ENCODE measurements around the gene ARAP1. TPM values are rescaled to one million over a fixed set of nuclear protein-coding genes. Genes with fewer than 3 reads are reported as not detected.

ARAP1 gene
- total RNA-seq, 2 experiments from 2014 or later: 129 to 134 TPM

GRCh38 chr11:72690166-72690565 is 62.0 kb downstream of the ARAP1 start:
- Mint-ChIP-seq H3K9me3 (no peaks in the 10 kb centered on the region), H3K27me3 (no peaks in the 10 kb centered on the region), H3K4me1 (peaks cover 37% of the 10 kb centered on the region), H3K4me3 (no peak overlapping the region), H3K27ac (no peak overlapping the region), H3K36me3 (peaks cover 27% of the 10 kb centered on the region)
- POLR2A ChIA-PET: no interaction called here
- ATAC-seq (ENCODE audit: low read depth): no peak
- DNase-seq: no peak

- ATAC-seq (ENCODE audit: low read depth) (no peak), DNase-seq (no peak)
- Mint-ChIP-seq H3K27ac (no peak overlapping the region), H3K4me3 (no peak overlapping the region), H3K36me3 (peaks cover 18% of the 10 kb centered on the region), H3K27me3 (no peaks in the 10 kb centered on the region), H3K9me3 (no peaks in the 10 kb centered on the region), H3K4me1 (peaks cover 39% of the 10 kb centered on the region)
- POLR2A ChIA-PET: no interaction called here
Observed at GRCh38 chr11:72688929-72689328, 63.3 kb downstream of the ARAP1 start.

GRCh38 chr11:72688486-72688885 is 63.7 kb downstream of the ARAP1 start:
- no peak overlapping the region for H3K27ac Mint-ChIP-seq
- no peak overlapping the region for H3K4me3 Mint-ChIP-seq
- H3K4me1 Mint-ChIP-seq: peaks cover 39% of the 10 kb centered on the region
- H3K27me3 Mint-ChIP-seq: no peaks in the 10 kb centered on the region
- ATAC-seq (ENCODE audit: low read depth) (no peak), DNase-seq (no peak)
- peaks cover 20% of the 10 kb centered on the region for H3K36me3 Mint-ChIP-seq
- POLR2A ChIA-PET: no interaction called here
- H3K9me3 Mint-ChIP-seq: no peaks in the 10 kb centered on the region

GRCh38 chr11:72687326-72687725 is 64.9 kb downstream of the ARAP1 start:
- H3K4me3 Mint-ChIP-seq: no peak overlapping the region
- H3K36me3 Mint-ChIP-seq: peaks cover 16% of the 10 kb centered on the region
- peaks cover 39% of the 10 kb centered on the region for H3K4me1 Mint-ChIP-seq
- H3K9me3 Mint-ChIP-seq: no peaks in the 10 kb centered on the region
- ATAC-seq (ENCODE audit: low read depth): no peak
- H3K27me3 Mint-ChIP-seq: no peaks in the 10 kb centered on the region
- POLR2A ChIA-PET: no interaction called here
- no peak overlapping the region for H3K27ac Mint-ChIP-seq
- DNase-seq: no peak

- Mint-ChIP-seq H3K36me3 (peaks cover 16% of the 10 kb centered on the region), H3K27me3 (no peaks in the 10 kb centered on the region), H3K9me3 (no peaks in the 10 kb centered on the region), H3K4me3 (peak overlapping the region; percentile 64), H3K4me1 (peaks cover 42% of the 10 kb centered on the region), H3K27ac (peak overlapping the region; percentile 66)
- ATAC-seq (ENCODE audit: low read depth): no peak
- POLR2A ChIA-PET: no interaction called here
- no peak for DNase-seq
Observed at GRCh38 chr11:72686639-72687220, 65.5 kb downstream of the ARAP1 start.

GRCh38 chr11:72685560-72686480 is 66.4 kb downstream of the ARAP1 start:
- peak overlapping the region; percentile 66 for H3K27ac Mint-ChIP-seq
- ATAC-seq (ENCODE audit: low read depth) (peak; percentile 35), DNase-seq (peak; percentile 52)
- peaks cover 16% of the 10 kb centered on the region for H3K36me3 Mint-ChIP-seq
- peaks cover 42% of the 10 kb centered on the region for H3K4me1 Mint-ChIP-seq
- no peaks in the 10 kb centered on the region for H3K27me3 Mint-ChIP-seq
- H3K9me3 Mint-ChIP-seq: no peaks in the 10 kb centered on the region
- H3K4me3 Mint-ChIP-seq: peak overlapping the region; percentile 64
- POLR2A ChIA-PET: no interaction called here

- H3K9me3 Mint-ChIP-seq: no peaks in the 10 kb centered on the region
- H3K27ac Mint-ChIP-seq: no peak overlapping the region
- POLR2A ChIA-PET: no interaction called here
- DNase-seq (peak; percentile 63), ATAC-seq (ENCODE audit: low read depth) (peak; percentile 54)
- H3K36me3 Mint-ChIP-seq: peaks cover 13% of the 10 kb centered on the region
- H3K4me1 Mint-ChIP-seq: peaks cover 39% of the 10 kb centered on the region
- no peak overlapping the region for H3K4me3 Mint-ChIP-seq
- peaks cover 5% of the 10 kb centered on the region for H3K27me3 Mint-ChIP-seq
Observed at GRCh38 chr11:72684236-72684912, 67.8 kb downstream of the ARAP1 start.

- ATAC-seq (ENCODE audit: low read depth) (peak; percentile 44), DNase-seq (peak; percentile 84)
- peaks cover 39% of the 10 kb centered on the region for H3K4me1 Mint-ChIP-seq
- POLR2A ChIA-PET: no interaction called here
- H3K9me3 Mint-ChIP-seq: no peaks in the 10 kb centered on the region
- peaks cover 7% of the 10 kb centered on the region for H3K27me3 Mint-ChIP-seq
- H3K4me3 Mint-ChIP-seq: no peak overlapping the region
- no peak overlapping the region for H3K27ac Mint-ChIP-seq
- peaks cover 13% of the 10 kb centered on the region for H3K36me3 Mint-ChIP-seq
Observed at GRCh38 chr11:72683782-72684200, 68.4 kb downstream of the ARAP1 start.

GRCh38 chr11:72682858-72683243 is 69.4 kb downstream of the ARAP1 start:
- Mint-ChIP-seq H3K4me3 (no peak overlapping the region), H3K36me3 (peaks cover 11% of the 10 kb centered on the region), H3K9me3 (no peaks in the 10 kb centered on the region), H3K27ac (no peak overlapping the region), H3K4me1 (peaks cover 31% of the 10 kb centered on the region), H3K27me3 (peaks cover 14% of the 10 kb centered on the region)
- POLR2A ChIA-PET: no interaction called here
- no peak for ATAC-seq (ENCODE audit: low read depth)
- no peak for DNase-seq

- H3K4me3 Mint-ChIP-seq: no peak overlapping the region
- POLR2A ChIA-PET: no interaction called here
- ATAC-seq (ENCODE audit: low read depth) (no peak), DNase-seq (no peak)
- H3K36me3 Mint-ChIP-seq: peaks cover 10% of the 10 kb centered on the region
- peaks cover 27% of the 10 kb centered on the region for H3K4me1 Mint-ChIP-seq
- peak overlapping the region; percentile 11 for H3K27ac Mint-ChIP-seq
- no peaks in the 10 kb centered on the region for H3K9me3 Mint-ChIP-seq
- peaks cover 19% of the 10 kb centered on the region for H3K27me3 Mint-ChIP-seq
Observed at GRCh38 chr11:72682238-72682857, 69.9 kb downstream of the ARAP1 start.

GRCh38 chr11:72681226-72682153 is 70.7 kb downstream of the ARAP1 start:
- H3K4me1 Mint-ChIP-seq: peaks cover 20% of the 10 kb centered on the region
- POLR2A ChIA-PET: no interaction called here
- H3K27me3 Mint-ChIP-seq: peaks cover 28% of the 10 kb centered on the region
- no peak for ATAC-seq (ENCODE audit: low read depth)
- DNase-seq: no peak
- H3K9me3 Mint-ChIP-seq: no peaks in the 10 kb centered on the region
- H3K36me3 Mint-ChIP-seq: peaks cover 5% of the 10 kb centered on the region
- no peak overlapping the region for H3K27ac Mint-ChIP-seq
- no peak overlapping the region for H3K4me3 Mint-ChIP-seq

GRCh38 chr11:72680624-72681158 is 71.5 kb downstream of the ARAP1 start:
- Mint-ChIP-seq H3K27ac (no peak overlapping the region), H3K27me3 (peaks cover 36% of the 10 kb centered on the region), H3K4me3 (no peak overlapping the region), H3K9me3 (no peaks in the 10 kb centered on the region), H3K36me3 (peaks cover 5% of the 10 kb centered on the region), H3K4me1 (peaks cover 13% of the 10 kb centered on the region)
- no peak for DNase-seq
- POLR2A ChIA-PET: interaction anchor here (0.7 kb wide), 1 partner anchor 153 kb away, joined by 3 read pairs; no protein-coding TSS in a partner anchor
- ATAC-seq (ENCODE audit: low read depth): no peak

Data from activated naive CD8-positive, alpha-beta T cell treated with anti-CD3 and anti-CD28 coated beads, Interleukin-2, amount 10 ng/mL, durations not matched to agents 7 days and 5 days (primary cell).